Measurements from ENCODE around the gene PNLIPRP2. TPM values are rescaled to one million over a fixed set of nuclear protein-coding genes. Genes with fewer than 3 reads are reported as not detected.

The PNLIPRP2 gene
- total and polyA plus RNA-seq, 5 donors from 2014 or later: not detected

DNA sequence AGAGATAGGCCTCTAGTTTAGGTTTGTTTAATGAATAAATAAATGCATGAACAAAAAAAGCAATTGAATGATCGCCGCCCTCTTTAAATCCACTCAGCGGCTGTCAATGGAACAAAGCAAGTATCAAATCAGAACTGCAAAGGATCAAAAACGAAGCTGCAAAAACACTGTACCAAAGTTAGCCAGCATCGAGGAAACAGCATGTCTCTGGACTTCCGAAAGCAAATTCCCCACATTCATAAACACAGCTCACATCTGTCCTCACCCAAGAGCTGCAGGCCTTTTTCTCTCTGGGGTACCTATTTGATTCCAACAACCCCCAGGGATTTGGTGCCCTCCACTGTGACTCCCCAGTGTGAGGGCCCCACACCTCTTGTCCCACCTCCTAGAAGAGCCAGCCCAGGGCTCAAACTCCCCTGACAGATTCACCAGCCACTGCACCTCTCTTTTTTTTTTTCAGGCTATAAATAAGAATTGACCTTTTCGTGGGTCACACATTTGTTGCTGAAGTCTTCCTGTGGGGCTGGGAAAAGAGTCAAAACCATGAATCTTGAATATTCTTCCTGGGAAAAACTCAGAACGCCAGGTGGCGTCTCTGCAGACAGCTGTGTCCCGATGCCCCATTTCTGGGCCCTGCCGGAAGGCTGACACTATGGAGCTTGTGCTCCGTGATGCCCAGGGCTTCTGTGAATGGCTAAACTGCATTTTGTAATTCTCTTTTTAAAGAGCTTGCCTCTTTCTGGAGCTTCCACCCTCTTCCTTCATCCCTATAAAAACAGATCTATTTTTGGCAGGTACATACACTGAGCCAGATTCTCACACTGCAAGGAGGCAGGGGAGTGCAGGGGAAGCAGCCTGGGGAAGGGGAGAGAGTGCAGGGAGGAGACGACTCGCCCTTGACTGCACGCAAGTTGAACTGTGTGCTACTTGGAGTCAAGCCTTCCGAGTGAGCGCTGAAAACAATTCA, 69.9 kb downstream of the PNLIPRP2 start:
- H3K36me3 ChIP-seq (ENCODE audit: control insufficient read depth, insufficient read depth, low read length): no peaks in the 10 kb centered on the region
- no peak overlapping the region for H3K27ac Mint-ChIP-seq
- H3K4me3 Mint-ChIP-seq: no peak overlapping the region
- no peak overlapping the region for H3K27ac ChIP-seq (ENCODE audit: insufficient read depth, low read length, poor library complexity, severe bottlenecking)
- H3K9me3 ChIP-seq (ENCODE audit: control insufficient read depth in 2 of 2, low read length in 2 of 2): no peaks in the 10 kb centered on the region
- no peaks in the 10 kb centered on the region for H3K4me1 ChIP-seq (ENCODE audit: control insufficient read depth, insufficient read depth, low read length, poor library complexity, severe bottlenecking)
- no peaks in the 10 kb centered on the region for H3K27me3 ChIP-seq (ENCODE audit: control insufficient read depth, insufficient read depth, low read length)
- DNase-seq: no peak
- no peaks in the 10 kb centered on the region for H3K9me3 Mint-ChIP-seq
- H3K36me3 Mint-ChIP-seq: no peaks in the 10 kb centered on the region
- H3K27me3 Mint-ChIP-seq: peaks cover 7% of the 10 kb centered on the region
- H3K4me1 Mint-ChIP-seq: no peaks in the 10 kb centered on the region
- no peak for ATAC-seq (ENCODE audit: low read depth in 2 of 2)
- no peak overlapping the region for H3K4me3 ChIP-seq (ENCODE audit: low read depth, low read length)

DNA sequence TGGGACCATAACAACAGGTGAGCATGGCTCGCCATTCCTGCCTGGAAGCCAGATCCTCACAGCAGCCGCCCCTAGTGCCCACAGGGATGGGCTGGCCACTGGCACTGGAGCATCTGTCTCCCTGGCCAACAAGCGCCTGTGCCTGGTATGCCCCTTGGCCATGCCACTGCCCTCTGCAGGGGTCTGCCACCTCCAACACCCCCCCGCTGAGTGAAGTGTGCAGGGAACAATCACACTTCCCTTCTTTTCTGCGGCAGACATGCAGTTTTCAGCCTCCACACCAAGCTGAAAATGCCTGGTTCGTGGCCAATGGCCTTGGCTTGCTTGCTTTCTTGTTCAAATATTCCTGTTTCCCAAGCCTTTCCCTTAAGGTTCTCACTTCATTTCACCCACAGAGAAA, 70.9 kb downstream of the PNLIPRP2 start:
- H3K4me1 Mint-ChIP-seq: no peaks in the 10 kb centered on the region
- no peak for DNase-seq
- H3K4me1 ChIP-seq (ENCODE audit: control insufficient read depth, insufficient read depth, low read length, poor library complexity, severe bottlenecking): no peaks in the 10 kb centered on the region
- H3K27ac Mint-ChIP-seq: no peak overlapping the region
- no peaks in the 10 kb centered on the region for H3K36me3 ChIP-seq (ENCODE audit: control insufficient read depth, insufficient read depth, low read length)
- no peaks in the 10 kb centered on the region for H3K36me3 Mint-ChIP-seq
- no peaks in the 10 kb centered on the region for H3K9me3 Mint-ChIP-seq
- no peak for ATAC-seq (ENCODE audit: low read depth in 2 of 2)
- H3K27ac ChIP-seq (ENCODE audit: insufficient read depth, low read length, poor library complexity, severe bottlenecking): no peak overlapping the region
- H3K9me3 ChIP-seq (ENCODE audit: control insufficient read depth in 2 of 2, low read length in 2 of 2): no peaks in the 10 kb centered on the region
- H3K27me3 ChIP-seq (ENCODE audit: control insufficient read depth, insufficient read depth, low read length): no peaks in the 10 kb centered on the region
- H3K4me3 ChIP-seq (ENCODE audit: low read depth, low read length): no peak overlapping the region
- no peak overlapping the region for H3K4me3 Mint-ChIP-seq
- peaks cover 10% of the 10 kb centered on the region for H3K27me3 Mint-ChIP-seq

DNA sequence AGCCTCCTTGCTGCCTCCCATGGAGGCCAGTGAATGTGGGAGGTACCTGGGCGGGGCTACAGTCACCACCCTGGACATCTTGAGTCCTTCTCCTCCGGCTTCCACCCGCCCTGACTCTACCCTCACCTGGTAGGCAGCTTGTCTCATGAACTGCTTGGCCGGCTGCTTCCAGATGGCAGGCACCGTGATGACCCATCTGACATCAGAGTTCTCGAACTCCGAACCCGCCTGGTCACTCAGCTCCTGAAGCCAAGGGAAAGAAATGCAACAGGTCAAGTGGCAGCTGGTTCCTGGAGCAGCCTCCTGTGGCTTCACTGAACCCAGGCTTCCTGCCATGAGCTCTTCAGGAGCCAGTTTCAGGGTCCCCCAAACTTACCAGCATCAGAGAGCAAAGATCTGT, 71.5 kb downstream of the PNLIPRP2 start:
- ATAC-seq (ENCODE audit: low read depth in 2 of 2) (no peak), DNase-seq (no peak)
- H3K9me3 Mint-ChIP-seq: peaks cover 0 to 1% (median 0%) of the 10 kb centered on the region in 7 donors
- no peak overlapping the region for H3K27ac Mint-ChIP-seq
- no peaks in the 10 kb centered on the region for H3K36me3 Mint-ChIP-seq
- no peaks in the 10 kb centered on the region for H3K27me3 ChIP-seq (ENCODE audit: control insufficient read depth, insufficient read depth, low read length)
- H3K27me3 Mint-ChIP-seq: peaks cover 14% of the 10 kb centered on the region
- no peaks in the 10 kb centered on the region for H3K9me3 ChIP-seq (ENCODE audit: control insufficient read depth in 2 of 2, low read length in 2 of 2)
- H3K4me3 Mint-ChIP-seq: no peak overlapping the region
- H3K36me3 ChIP-seq (ENCODE audit: control insufficient read depth, insufficient read depth, low read length): no peaks in the 10 kb centered on the region
- H3K4me3 ChIP-seq (ENCODE audit: low read depth, low read length): no peak overlapping the region
- H3K4me1 ChIP-seq (ENCODE audit: control insufficient read depth, insufficient read depth, low read length, poor library complexity, severe bottlenecking): no peaks in the 10 kb centered on the region
- H3K4me1 Mint-ChIP-seq: no peaks in the 10 kb centered on the region
- H3K27ac ChIP-seq (ENCODE audit: insufficient read depth, low read length, poor library complexity, severe bottlenecking): no peak overlapping the region

DNA sequence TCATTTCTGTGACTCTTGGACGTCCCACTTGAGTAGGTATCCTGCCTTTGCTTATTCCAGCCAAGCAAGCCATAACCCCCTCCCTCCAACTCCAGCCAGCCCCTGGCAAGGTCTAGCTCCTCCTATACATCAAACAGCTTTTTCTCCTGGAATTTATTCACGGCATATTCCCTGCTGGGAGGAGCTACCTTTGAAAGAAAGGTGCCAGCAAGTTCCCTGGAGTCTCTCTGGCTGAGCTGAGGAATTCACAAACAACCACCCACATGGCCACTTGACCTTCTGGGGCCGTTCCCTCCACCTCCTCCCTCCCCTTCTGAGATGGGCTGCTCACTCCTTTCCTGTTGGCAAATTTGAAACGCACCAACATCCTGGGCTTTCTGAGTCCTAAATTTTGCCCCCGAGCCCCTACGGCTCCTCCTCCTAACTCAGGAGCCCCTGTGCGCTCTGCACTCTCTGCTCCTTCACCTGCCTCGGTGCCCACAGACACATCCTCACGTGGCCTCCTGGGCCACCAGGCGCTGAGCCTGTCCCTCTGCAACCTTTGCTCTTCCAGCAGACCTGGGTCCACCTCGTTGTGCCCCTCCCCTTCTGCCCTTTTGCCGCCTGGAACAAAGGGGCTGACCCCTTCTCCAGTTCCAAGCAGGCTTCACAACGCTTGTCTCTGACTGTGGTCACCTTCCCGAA, 73.6 kb downstream of the PNLIPRP2 start:
- H3K27me3 Mint-ChIP-seq: peaks cover 14% of the 10 kb centered on the region

More for the DNA sequence above, 73.6 kb downstream of the PNLIPRP2 start:
- H3K36me3 ChIP-seq (ENCODE audit: control insufficient read depth, insufficient read depth, low read length): no peaks in the 10 kb centered on the region
- no peaks in the 10 kb centered on the region for H3K36me3 Mint-ChIP-seq
- H3K9me3 ChIP-seq (ENCODE audit: control insufficient read depth in 2 of 2, low read length in 2 of 2): no peaks in the 10 kb centered on the region
- DNase-seq (no peak), ATAC-seq (ENCODE audit: low read depth in 2 of 2) (no peak)
- no peaks in the 10 kb centered on the region for H3K4me1 Mint-ChIP-seq
- H3K4me3 Mint-ChIP-seq: no peak overlapping the region
- H3K27ac ChIP-seq (ENCODE audit: insufficient read depth, low read length, poor library complexity, severe bottlenecking): no peak overlapping the region
- no peaks in the 10 kb centered on the region for H3K27me3 ChIP-seq (ENCODE audit: control insufficient read depth, insufficient read depth, low read length)
- no peaks in the 10 kb centered on the region for H3K4me1 ChIP-seq (ENCODE audit: control insufficient read depth, insufficient read depth, low read length, poor library complexity, severe bottlenecking)
- no peak overlapping the region for H3K27ac Mint-ChIP-seq
- peaks cover 0 to 1% (median 0%) of the 10 kb centered on the region in 7 donors for H3K9me3 Mint-ChIP-seq
- no peak overlapping the region for H3K4me3 ChIP-seq (ENCODE audit: low read depth, low read length)

Other genes starting within 250 kb of the PNLIPRP2 start
- not detected for gene PNLIPRP3, start 193.1 kb upstream of the PNLIPRP2 start, total RNA-seq
- gene PNLIPRP3, start 193.1 kb upstream of the PNLIPRP2 start, polyA plus RNA-seq: not detected
- not detected for gene PNLIP, start 75.0 kb upstream of the PNLIPRP2 start, total RNA-seq
- gene PNLIP, start 75.0 kb upstream of the PNLIPRP2 start, polyA plus RNA-seq: not detected
- not detected for gene PNLIPRP1, start 30.0 kb upstream of the PNLIPRP2 start, total RNA-seq
- gene PNLIPRP1, start 30.0 kb upstream of the PNLIPRP2 start, polyA plus RNA-seq: not detected
- 0.72 TPM for gene HSPA12A, start 121.6 kb downstream of the PNLIPRP2 start, total RNA-seq
- gene HSPA12A, start 121.6 kb downstream of the PNLIPRP2 start, polyA plus RNA-seq: 1 to 10 TPM in 2 of 4 donors, under 1 TPM in 2; 0.75 to 2.1 (median 1.3) TPM
- gene ENO4, start 228.5 kb downstream of the PNLIPRP2 start, total RNA-seq: not detected
- gene ENO4, start 228.5 kb downstream of the PNLIPRP2 start, polyA plus RNA-seq: not detected